Mesenchymal stem cell (in vitro differentiated cells and primary cell): Measurements from ENCODE around the gene DST. TPM values are rescaled to one million over a fixed set of nuclear protein-coding genes. Genes with fewer than 3 reads are reported as not detected.
A peak's percentile ranks its signal among the peaks of the same experiment; 100 is the strongest.

Source experiments
- DNase-seq: peaks from one replicate; pipeline ENCODE4 v3.0.0-alpha.2; 2013
- H2AFZ ChIP-seq: one replicate; pipeline ENCODE4 v1.6.1; 2013; ENCODE audit warnings: low read depth, mild to moderate bottlenecking, control low read depth, inconsistent platforms, low read length, moderate library complexity
- H2AK5ac ChIP-seq: 2 replicates; pipeline ENCODE4 v1.6.1; 2013; ENCODE audit warnings: low read length, moderate library complexity, mild to moderate bottlenecking, inconsistent platforms; ENCODE audit not compliant: severe bottlenecking
- H2BK120ac ChIP-seq: one replicate; pipeline ENCODE4 v1.6.1; 2013; ENCODE audit warnings: low read depth, mild to moderate bottlenecking, inconsistent platforms, low read length, moderate library complexity
- H2BK12ac ChIP-seq, 2 experiments: one replicate each; pipeline ENCODE4 v1.6.1; 2013; ENCODE audit warnings: inconsistent platforms in 2 of 2, low read length in 2 of 2, mild to moderate bottlenecking in 2 of 2, moderate library complexity in 2 of 2, control low read depth in 1 of 2
- H2BK15ac ChIP-seq: one replicate; pipeline ENCODE4 v1.6.1; 2013; ENCODE audit warnings: mild to moderate bottlenecking, low read depth, inconsistent platforms; ENCODE audit not compliant: poor library complexity, severe bottlenecking
- H2BK5ac ChIP-seq: 2 replicates; pipeline ENCODE4 v1.6.1; 2013; ENCODE audit warnings: low read depth, mild to moderate bottlenecking, low read length, control low read depth, inconsistent platforms; ENCODE audit not compliant: poor library complexity, severe bottlenecking
- H3K14ac ChIP-seq, 2 experiments: one replicate each; pipeline ENCODE4 v1.6.1; 2013; ENCODE audit warnings: inconsistent platforms in 2 of 2, low read length in 2 of 2, control low read depth in 1 of 2, mild to moderate bottlenecking in 1 of 2, moderate library complexity in 1 of 2
- H3K18ac ChIP-seq, 2 experiments: one replicate each; pipeline ENCODE4 v1.6.1; 2013; ENCODE audit warnings: inconsistent platforms in 2 of 2, low read length in 2 of 2, control low read depth in 1 of 2, low read depth in 1 of 2, mild to moderate bottlenecking in 1 of 2
- H3K23ac ChIP-seq, 2 experiments: one replicate each; pipeline ENCODE4 v1.6.1; 2013; ENCODE audit warnings: inconsistent platforms in 2 of 2, low read length in 2 of 2, mild to moderate bottlenecking in 2 of 2, moderate library complexity in 2 of 2, control low read depth in 1 of 2
- H3K27ac ChIP-seq: 2 replicates; pipeline ENCODE4 v1.5.1; 2013; ENCODE audit warnings: mild to moderate bottlenecking, moderate library complexity, low read length, control low read depth, inconsistent platforms; ENCODE audit not compliant: poor library complexity, severe bottlenecking
- H3K27me3 ChIP-seq, 2 experiments: 2 replicates each; pipeline versions ENCODE4 v1.6.1 to v1.7.0; 2013; ENCODE audit warnings: low read length in 2 of 2, mild to moderate bottlenecking in 2 of 2, moderate library complexity in 2 of 2, control low read depth in 1 of 2, inconsistent platforms in 1 of 2; ENCODE audit not compliant: control insufficient read depth in 1 of 2, insufficient read depth in 1 of 2
- H3K36me3 ChIP-seq, 2 experiments: 2 replicates each; pipeline versions ENCODE4 v1.6.1 to v1.7.0; 2013; ENCODE audit warnings: low read length in 2 of 2, control low read depth in 1 of 2, inconsistent platforms in 1 of 2, low read depth in 1 of 2, mild to moderate bottlenecking in 1 of 2; ENCODE audit not compliant: insufficient read depth in 2 of 2, control insufficient read depth in 1 of 2
- H3K4ac ChIP-seq, 2 experiments: one replicate each; pipeline ENCODE4 v1.6.1; 2013; ENCODE audit warnings: inconsistent platforms in 2 of 2, low read length in 2 of 2, mild to moderate bottlenecking in 2 of 2, moderate library complexity in 2 of 2, control low read depth in 1 of 2, low read depth in 1 of 2
- H3K4me1 ChIP-seq: 2 replicates; pipeline ENCODE4 v1.6.1; 2013; ENCODE audit warnings: low read depth, low read length, control low read depth; ENCODE audit not compliant: control insufficient read depth, insufficient read depth
- H3K4me2 ChIP-seq: 2 replicates; pipeline ENCODE4 v1.6.1; 2013; ENCODE audit warnings: low read length, mild to moderate bottlenecking, inconsistent platforms; ENCODE audit not compliant: poor library complexity, severe bottlenecking
- H3K4me3 ChIP-seq, 2 experiments: 2 replicates each; pipeline versions ENCODE4 v1.5.1 to v1.7.0; 2013; ENCODE audit warnings: low read length in 2 of 2, mild to moderate bottlenecking in 2 of 2, control low read depth in 1 of 2, low read depth in 1 of 2; ENCODE audit not compliant: insufficient read depth in 1 of 2
- H3K79me1 ChIP-seq: replicated peaks from 2 replicates; pipeline ENCODE4 v1.6.1; 2013; ENCODE audit warnings: mild to moderate bottlenecking, control low read depth, low read length, inconsistent platforms; ENCODE audit not compliant: poor library complexity, severe bottlenecking
- H3K9ac ChIP-seq: 2 replicates; pipeline ENCODE4 v1.7.0; 2013; ENCODE audit warnings: mild to moderate bottlenecking, low read length, moderate library complexity
- H3K9me3 ChIP-seq: 2 replicates; pipeline ENCODE4 v1.7.0; 2013; ENCODE audit warnings: mild to moderate bottlenecking, low read length; ENCODE audit not compliant: control insufficient read depth
- H4K8ac ChIP-seq: one replicate; pipeline ENCODE4 v1.6.1; 2013; ENCODE audit warnings: inconsistent platforms, mild to moderate bottlenecking, low read length, moderate library complexity
- H4K91ac ChIP-seq: one replicate; pipeline ENCODE4 v1.6.1; 2013; ENCODE audit warnings: mild to moderate bottlenecking, low read length, inconsistent platforms
- WGBS: methylation state at CpG from one replicate; pipeline ENCODE4 v1.1.7; 2013; ENCODE audit warnings: mixed read lengths; 5-methylcytosine and 5-hydroxymethylcytosine counted together
- polyA plus RNA-seq, 2 experiments: library from polyadenylated mRNA; stranded (reverse); fragments of 200-250 nt; gene quantifications; one replicate each; pipeline ENCODE4 v1.2.3, GENCODE V29; 2013

The DST gene
- 35.4 TPM for polyA plus RNA-seq (2013, experiment 1 of 2)
- 31.9 TPM for polyA plus RNA-seq (2013, experiment 2 of 2)

DNA sequence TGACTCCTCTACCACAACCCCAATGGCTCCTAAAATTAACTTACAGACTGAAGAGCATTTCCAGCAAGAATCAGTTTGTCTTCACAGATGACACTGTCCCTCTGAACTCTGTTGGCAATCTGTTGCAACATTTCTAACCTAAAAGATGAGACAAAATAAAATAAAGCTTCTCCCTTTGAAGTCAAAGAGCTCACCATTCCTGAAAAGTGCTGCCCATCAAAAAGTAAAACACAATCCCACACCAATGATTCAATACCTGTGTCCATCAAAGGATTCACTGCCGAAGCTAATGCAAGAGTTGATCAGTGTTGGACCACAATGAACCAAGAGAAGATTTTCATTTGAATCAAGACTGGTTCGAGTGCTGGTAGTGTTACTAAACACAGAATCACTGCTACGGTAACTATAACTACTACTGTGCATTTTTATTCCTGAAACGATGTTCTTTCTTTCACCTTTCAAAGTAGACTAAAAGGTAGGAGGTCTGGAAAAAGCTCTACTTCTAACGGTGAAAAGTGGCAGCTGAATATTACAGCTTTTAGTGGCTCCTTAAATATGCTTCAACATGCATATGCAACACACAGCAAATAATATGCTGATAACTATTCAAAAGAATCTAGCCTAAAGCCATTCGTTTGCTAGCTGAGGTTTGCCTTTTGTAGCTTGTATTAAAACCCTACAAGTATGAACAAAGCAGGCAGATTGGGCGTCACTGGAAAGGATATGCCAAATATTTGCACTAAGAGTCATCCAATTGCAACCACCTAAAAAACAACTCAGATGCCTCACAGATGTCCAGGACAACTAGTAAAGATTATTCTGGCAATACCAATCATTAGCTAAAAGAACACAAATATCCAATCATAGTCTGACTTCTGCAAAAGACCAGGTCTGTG, at the start of gene DST:
Gene DST, minus strand, starts transcription at position 524 of the 896 bp plus-strand sequence.
- 71% methylated on average over 7 of the region's 7 CpGs for WGBS
- no peak within 1 kb of the TSS for H3K4me2 ChIP-seq
- peaks cover 6 to 85% of the 10 kb centered on the region in 2 experiments for H3K36me3 ChIP-seq
- no peak within 1 kb of the TSS for H3K23ac ChIP-seq
- peak within 1 kb of the TSS in 1 of 2 experiments; percentile 21 for H3K18ac ChIP-seq
- no peaks in the 10 kb centered on the region for H3K27me3 ChIP-seq
- no peak within 1 kb of the TSS for H2AFZ ChIP-seq
- peak within 1 kb of the TSS; percentile 76 for H3K27ac ChIP-seq
- peak within 1 kb of the TSS in 1 of 2 experiments; percentile 31 for H3K4me3 ChIP-seq
- H3K9me3 ChIP-seq = no peaks in the 10 kb centered on the region
- H4K91ac ChIP-seq = no peak within 1 kb of the TSS
- H3K79me1 ChIP-seq = peaks cover 9% of the 10 kb centered on the region
- H2BK120ac ChIP-seq = no peak within 1 kb of the TSS
- peak within 1 kb of the TSS; percentile 89 for H2AK5ac ChIP-seq
- H3K9ac ChIP-seq = peak within 1 kb of the TSS; percentile 68
- no peaks in the 10 kb centered on the region for H3K4me1 ChIP-seq
- H3K14ac ChIP-seq = no peak within 1 kb of the TSS
- no peak within 1 kb of the TSS for H2BK15ac ChIP-seq
- H2BK5ac ChIP-seq = no peak within 1 kb of the TSS
- no peak within 1 kb of the TSS for H3K4ac ChIP-seq
- peak; percentile 74 for DNase-seq
- H2BK12ac ChIP-seq = no peak within 1 kb of the TSS
- H4K8ac ChIP-seq = peak within 1 kb of the TSS; percentile 13

DNA sequence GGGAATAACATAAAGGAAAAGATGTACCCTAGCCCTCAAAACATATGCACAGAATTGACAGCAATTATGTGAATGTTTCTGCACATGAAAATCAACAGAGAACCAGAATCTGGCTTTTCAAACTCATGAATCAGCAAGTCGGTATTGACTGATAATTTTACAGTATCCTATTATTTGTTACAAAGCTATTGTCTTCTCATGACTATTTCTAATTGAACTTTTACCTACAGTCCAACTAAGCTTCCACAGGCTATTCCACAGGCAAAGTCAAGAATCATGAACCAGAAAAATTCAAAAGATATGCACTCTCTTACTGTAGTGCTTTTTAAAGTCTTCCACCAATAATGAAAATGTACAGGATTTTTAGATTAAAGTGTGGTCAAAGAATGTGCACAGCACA, 49.1 kb upstream of the DST start:
- no peak overlapping the region for H2BK12ac ChIP-seq
- 100% methylated on average over 1 of the region's 1 CpG for WGBS

DNA sequence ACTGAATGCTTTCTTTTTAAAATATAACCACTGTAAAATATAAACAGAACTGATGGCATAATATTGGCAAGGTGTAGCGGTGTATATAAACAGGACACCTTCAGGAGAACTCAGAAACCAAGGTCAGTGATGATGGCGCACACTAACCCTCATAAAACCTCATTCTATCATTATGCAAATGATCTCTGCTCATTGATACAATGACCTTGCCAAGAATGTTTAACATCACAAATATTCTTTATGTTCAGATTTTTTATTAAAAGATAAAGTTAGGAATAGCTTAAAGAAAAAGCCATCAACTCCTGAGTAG, 48.6 kb upstream of the DST start:
- Histone ChIP-seq H2AFZ (no peak overlapping the region), H4K91ac (no peak overlapping the region), H2BK120ac (no peak overlapping the region), H3K36me3 (peaks cover 0 to 13% of the 10 kb centered on the region in 2 experiments), H2AK5ac (no peak overlapping the region), H2BK5ac (no peak overlapping the region), H3K23ac (no peak overlapping the region), H3K4me3 (peak overlapping the region in 1 of 2 experiments; percentile 73), H3K4ac (no peak overlapping the region), H3K4me2 (peak overlapping the region; percentile 43), H2BK12ac (no peak overlapping the region), H3K79me1 (peaks cover 2% of the 10 kb centered on the region), H3K27ac (peak overlapping the region; percentile 53), H3K4me1 (peaks cover 3% of the 10 kb centered on the region), H3K9ac (peak overlapping the region; percentile 90), H3K27me3 (no peaks in the 10 kb centered on the region), H2BK15ac (no peak overlapping the region), H4K8ac (no peak overlapping the region), H3K14ac (no peak overlapping the region), H3K9me3 (no peaks in the 10 kb centered on the region), H3K18ac (no peak overlapping the region)
- no peak for DNase-seq
- 100% methylated on average over 1 of the region's 2 CpGs for WGBS

More for the DNA sequence above, 49.1 kb upstream of the DST start:
- Histone ChIP-seq H2BK120ac (no peak overlapping the region), H2AFZ (no peak overlapping the region), H3K4me1 (peaks cover 3% of the 10 kb centered on the region), H3K4me3 (peak overlapping the region in 1 of 2 experiments; percentile 73), H4K8ac (no peak overlapping the region), H3K4ac (no peak overlapping the region), H3K9ac (peak overlapping the region; percentile 90), H3K23ac (no peak overlapping the region), H3K27me3 (no peaks in the 10 kb centered on the region), H3K27ac (peak overlapping the region; percentile 98), H3K14ac (no peak overlapping the region), H3K18ac (no peak overlapping the region), H3K9me3 (no peaks in the 10 kb centered on the region), H4K91ac (no peak overlapping the region), H3K79me1 (peaks cover 6% of the 10 kb centered on the region), H3K36me3 (peaks cover 0 to 17% of the 10 kb centered on the region in 2 experiments), H2BK5ac (no peak overlapping the region), H2BK15ac (no peak overlapping the region), H3K4me2 (peak overlapping the region; percentile 2), H2AK5ac (no peak overlapping the region)
- DNase-seq = no peak

DNA sequence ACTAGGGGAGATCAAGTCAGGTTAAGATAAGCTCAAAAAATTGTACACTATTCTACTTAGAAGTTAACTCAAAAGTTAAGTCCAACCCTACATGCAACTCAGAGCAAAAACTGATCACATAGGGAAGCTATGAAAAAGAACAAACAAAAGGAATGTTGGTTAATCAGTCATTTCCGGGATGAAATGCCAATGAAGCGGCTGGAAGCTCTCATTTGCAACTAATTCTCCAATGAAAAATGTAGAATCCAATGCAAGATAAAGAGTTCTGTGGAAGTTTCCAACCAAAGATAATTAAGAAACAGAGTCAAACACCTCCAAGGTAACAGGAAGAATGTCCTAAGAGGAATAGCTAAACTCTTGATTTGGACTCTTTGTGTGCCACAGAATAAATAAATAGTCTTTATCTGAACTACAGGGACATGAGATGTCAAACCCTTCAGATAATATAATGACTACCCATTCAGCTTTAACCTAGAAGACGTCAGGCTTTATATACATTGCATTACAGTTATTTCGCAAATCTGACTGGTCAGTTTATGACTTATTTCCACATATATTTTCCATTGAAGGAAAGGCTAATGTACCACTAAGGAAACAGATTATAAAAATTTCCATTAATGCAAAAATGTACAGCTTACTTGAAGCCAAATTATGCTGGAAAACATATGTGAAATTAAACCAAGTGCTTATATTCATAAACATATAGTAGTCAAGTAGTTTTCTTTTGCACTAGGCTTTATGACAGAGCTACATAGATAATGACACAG, 48.0 kb upstream of the DST start:
- H3K9me3 ChIP-seq = no peaks in the 10 kb centered on the region
- H2BK12ac ChIP-seq = no peak overlapping the region
- H3K27me3 ChIP-seq = no peaks in the 10 kb centered on the region
- no peak overlapping the region for H2BK120ac ChIP-seq
- no peak overlapping the region for H2AFZ ChIP-seq
- peak overlapping the region; percentile 61 for H2BK5ac ChIP-seq
- peak overlapping the region; percentile 90 for H3K9ac ChIP-seq
- 40% methylated on average over 1 of the region's 4 CpGs for WGBS
- peak overlapping the region; percentile 37 to 73 for H3K4me3 ChIP-seq
- H3K23ac ChIP-seq = no peak overlapping the region
- H4K91ac ChIP-seq = no peak overlapping the region
- peaks cover 3% of the 10 kb centered on the region for H3K4me1 ChIP-seq
- H4K8ac ChIP-seq = no peak overlapping the region
- peak overlapping the region in 1 of 2 experiments; percentile 11 for H3K18ac ChIP-seq
- no peaks in the 10 kb centered on the region for H3K79me1 ChIP-seq
- H3K4me2 ChIP-seq = peak overlapping the region; percentile 82
- H3K36me3 ChIP-seq = peaks cover 0 to 16% of the 10 kb centered on the region in 2 experiments
- DNase-seq = peak; percentile 67
- peak overlapping the region in 1 of 2 experiments; percentile 24 for H3K4ac ChIP-seq
- H3K27ac ChIP-seq = peak overlapping the region; percentile 93
- peak overlapping the region; percentile 86 for H2AK5ac ChIP-seq
- no peak overlapping the region for H2BK15ac ChIP-seq
- H3K14ac ChIP-seq = no peak overlapping the region
